Body of pancreas (tissue), 4 donors: ENCODE data around the gene PREP.

Source experiments
- CTCF ChIP-seq, 7 experiments: fragments of 450-650 bp in 4 of 7; fragments of 200-600 bp in 3 of 7; sonication (generic) in 3 of 7; IDR thresholded peaks; one replicate each; pipeline ENCODE4 v1.5.1; 2016 to 2019; ENCODE audit warnings: antibody characterized with exemption in 7 of 7
- POLR2A ChIP-seq, 3 donors: fragments of 450-650 bp; IDR thresholded peaks; one replicate each; pipeline ENCODE4 v1.6.1; 2016; ENCODE audit warnings: antibody characterized with exemption in 3 of 3, mild to moderate bottlenecking in 2 of 3

- TF ChIP-seq CTCF (IDR thresholded peaks at IDR 0.05), result no peak
- no peak for TF ChIP-seq POLR2A (IDR thresholded peaks at IDR 0.05)
These were observed 56.8 kb downstream of the PREP start for GRCh38 chr6:105346052-105346451.
